HG02973 (cell line): ENCODE measurements around the gene DNAJB9.
A peak's percentile ranks its signal among the peaks of the same experiment; 100 is the strongest.
"Not testable (repeated sequence)": the region's sequence is repeated elsewhere in the genome, so short reads cannot be mapped to it uniquely, and the experiment has no call there.

Experiments used
- ATAC-seq: cut with Tn5 transposase; IDR thresholded peaks from one replicate; pipeline ENCODE4 v1.9.1; 2021; ENCODE audit warnings: moderate library complexity; ENCODE audit not compliant: unreplicated experiment

The DNAJB9 gene

DNA sequence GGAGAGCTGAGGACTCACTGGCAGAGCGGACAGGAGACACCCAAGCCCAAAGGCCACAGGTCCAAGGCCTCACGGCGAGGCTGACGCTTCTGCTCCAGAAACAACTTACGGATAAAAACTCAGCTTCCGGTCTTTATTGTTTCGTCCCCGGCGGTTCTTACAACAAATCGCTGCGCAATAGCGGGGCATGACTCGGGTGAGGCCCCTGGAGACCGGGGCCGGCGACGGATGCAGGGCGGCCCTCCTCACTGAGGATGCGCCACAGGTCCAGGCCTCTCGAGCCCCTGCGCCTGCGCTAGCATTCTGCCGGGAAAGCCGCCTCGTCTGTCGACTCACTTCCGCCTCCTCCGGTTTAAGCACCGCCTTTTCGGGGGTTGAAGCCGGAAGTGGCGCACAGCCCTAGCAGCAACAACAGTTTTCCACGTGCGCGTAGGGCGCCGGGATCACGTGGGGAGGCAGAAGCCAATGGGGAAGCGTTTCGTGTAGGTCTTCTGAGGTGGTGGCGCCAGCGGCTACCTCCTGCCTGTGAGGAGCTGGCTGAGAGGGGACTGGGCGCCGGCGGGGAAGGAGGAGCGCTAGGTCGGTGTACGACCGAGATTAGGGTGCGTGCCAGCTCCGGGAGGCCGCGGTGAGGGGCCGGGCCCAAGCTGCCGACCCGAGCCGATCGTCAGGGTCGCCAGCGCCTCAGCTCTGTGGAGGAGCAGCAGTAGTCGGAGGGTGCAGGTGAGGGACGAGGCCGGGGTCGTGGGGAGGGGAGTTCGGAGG, at the start of gene DNAJB9, which contains the start of gene THAP5:
TSS of gene DNAJB9 (plus strand) at position 494 of the 765 bp plus-strand sequence. CDS start 1,853 bp downstream, outside the sequence.
TSS of gene THAP5 (minus strand) at position 326 of the 765 bp plus-strand sequence. CDS start at position 189, 137 bp downstream.
- ATAC-seq = peak; percentile 95

GRCh38 chr7:108522780-108523179, 46.9 kb upstream of the DNAJB9 start:
- ATAC-seq = no peak

- ATAC-seq = peak; percentile 38
Measured at GRCh38 chr7:108525327-108525984, 44.2 kb upstream of the DNAJB9 start.

DNA sequence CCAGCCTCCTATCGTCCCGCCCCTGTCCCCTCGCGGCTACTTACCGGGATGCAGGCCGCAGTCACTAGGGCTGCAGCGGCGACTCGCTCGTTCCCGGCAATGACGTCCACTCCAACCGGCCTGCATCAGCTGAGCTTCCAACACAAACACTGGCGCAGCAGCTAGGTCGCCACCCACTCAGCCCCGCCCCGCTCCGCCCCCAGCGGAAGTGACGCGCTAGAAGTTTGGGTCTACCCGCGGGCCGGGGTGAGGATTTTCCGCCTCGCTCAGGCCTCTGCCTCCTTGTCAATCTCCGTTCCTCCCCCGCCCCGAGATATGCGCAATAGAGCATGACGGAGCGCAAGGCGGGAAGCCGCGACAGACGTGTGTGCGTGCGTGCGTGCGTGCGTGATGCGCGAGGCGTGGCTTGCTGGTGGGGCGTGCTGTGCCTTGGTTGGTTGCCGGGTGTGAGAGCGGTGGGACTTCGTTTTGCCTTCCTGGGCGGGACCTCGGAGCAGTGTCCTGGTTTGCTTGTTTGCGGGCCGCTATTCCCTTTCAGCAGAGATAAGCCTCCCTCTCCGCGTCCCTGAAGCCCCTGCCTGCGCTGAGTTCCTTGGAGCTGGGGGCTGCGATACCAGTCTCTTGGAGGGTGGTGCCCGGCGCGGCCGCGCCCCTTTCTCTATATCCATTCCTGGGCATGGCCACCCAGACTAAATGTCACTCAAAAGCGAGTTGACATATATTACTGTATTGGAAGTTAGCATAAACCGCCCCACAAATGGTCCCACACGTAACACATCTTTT, 43.5 kb upstream of the DNAJB9 start, which contains the start of gene PNPLA8:
TSS of gene PNPLA8 (minus strand) at position 151 of the 783 bp plus-strand sequence. CDS start 10,644 bp downstream, outside the sequence.
- peak; percentile 93 for ATAC-seq

DNA sequence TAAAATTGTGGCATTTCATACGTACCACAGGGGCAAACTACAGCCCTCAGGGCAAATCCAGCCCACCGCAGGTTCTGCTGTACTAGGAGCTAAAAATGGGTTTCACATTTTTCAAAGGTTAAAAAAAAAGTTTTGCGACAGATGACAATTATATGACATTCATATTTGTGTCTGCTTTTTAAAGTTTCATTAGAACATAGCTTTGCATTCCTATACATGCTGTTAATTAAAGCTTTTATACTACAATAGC, 43.0 kb upstream of the DNAJB9 start:
- ATAC-seq = no peak

- ATAC-seq = no peak
Measured at GRCh38 chr7:108528183-108528712, 41.4 kb upstream of the DNAJB9 start.

GRCh38 chr7:108529341-108529740, 40.3 kb upstream of the DNAJB9 start:
- no peak for ATAC-seq

- no peak for ATAC-seq
Measured at GRCh38 chr7:108533712-108534111, 36.0 kb upstream of the DNAJB9 start.

- ATAC-seq = no peak
Measured at GRCh38 chr7:108535257-108535656, 34.4 kb upstream of the DNAJB9 start.

GRCh38 chr7:108535744-108536143, 33.9 kb upstream of the DNAJB9 start:
- no peak for ATAC-seq

DNA sequence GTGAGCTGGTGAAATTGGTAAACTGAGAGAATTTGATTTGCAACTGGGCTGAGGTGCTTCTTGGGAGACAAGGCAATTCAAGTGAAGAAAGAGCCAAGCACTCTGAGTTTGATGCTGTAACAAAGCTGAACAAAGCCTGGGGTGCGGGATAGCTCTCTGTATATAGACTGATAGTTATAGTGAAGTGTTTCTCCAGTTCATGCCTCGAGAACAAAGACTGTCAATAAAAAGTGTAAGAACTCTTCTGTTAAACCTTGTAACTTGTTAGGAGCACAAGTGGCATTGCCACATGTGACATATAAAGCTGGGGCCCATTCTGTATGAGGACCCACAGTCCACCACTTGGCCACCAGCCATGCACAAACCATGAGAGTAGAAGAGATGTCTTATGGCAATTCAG, 32.4 kb upstream of the DNAJB9 start:
- ATAC-seq = no peak

DNA sequence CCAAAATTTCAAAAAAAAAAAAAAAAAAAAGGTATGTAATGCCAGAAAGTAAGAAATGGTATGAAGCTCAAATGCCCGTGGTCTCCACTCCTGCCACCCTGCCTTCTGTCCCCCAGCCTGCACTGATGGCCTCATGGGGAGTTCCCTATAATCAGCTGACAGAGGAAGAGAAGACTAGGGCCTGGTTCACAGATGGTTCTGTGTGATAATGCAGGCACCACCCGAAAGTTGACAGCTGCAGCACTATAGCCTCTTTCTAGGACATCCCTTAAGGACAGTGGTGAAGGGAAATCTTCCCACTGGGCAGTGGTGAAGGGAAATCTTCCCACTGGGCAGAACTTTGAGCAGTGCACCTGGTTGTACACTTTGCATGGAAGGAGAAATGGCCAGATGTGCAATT, 31.4 kb upstream of the DNAJB9 start:
- not testable (repeated sequence) for ATAC-seq

GRCh38 chr7:108538685-108539084, 31.0 kb upstream of the DNAJB9 start:
- not testable (repeated sequence) for ATAC-seq

DNA sequence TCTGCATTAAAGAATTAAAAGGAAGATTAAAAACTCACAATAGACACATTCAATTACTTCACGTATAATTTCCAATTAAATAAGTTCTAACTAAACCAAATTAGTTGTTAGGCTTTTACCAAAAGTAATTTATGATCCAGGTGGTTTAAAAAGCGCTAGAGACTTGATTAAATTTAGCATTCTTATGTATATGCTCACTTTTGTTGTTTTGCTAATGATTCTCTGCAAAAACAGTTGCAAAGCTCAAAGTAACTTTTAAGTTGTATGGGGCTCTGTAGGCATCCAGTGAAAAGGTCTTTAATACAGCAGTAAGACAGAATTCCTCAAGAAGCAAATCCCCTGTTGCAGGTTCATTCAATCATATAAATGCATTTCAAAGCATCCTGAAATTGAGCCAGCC, 28.2 kb upstream of the DNAJB9 start:
- no peak for ATAC-seq

DNA sequence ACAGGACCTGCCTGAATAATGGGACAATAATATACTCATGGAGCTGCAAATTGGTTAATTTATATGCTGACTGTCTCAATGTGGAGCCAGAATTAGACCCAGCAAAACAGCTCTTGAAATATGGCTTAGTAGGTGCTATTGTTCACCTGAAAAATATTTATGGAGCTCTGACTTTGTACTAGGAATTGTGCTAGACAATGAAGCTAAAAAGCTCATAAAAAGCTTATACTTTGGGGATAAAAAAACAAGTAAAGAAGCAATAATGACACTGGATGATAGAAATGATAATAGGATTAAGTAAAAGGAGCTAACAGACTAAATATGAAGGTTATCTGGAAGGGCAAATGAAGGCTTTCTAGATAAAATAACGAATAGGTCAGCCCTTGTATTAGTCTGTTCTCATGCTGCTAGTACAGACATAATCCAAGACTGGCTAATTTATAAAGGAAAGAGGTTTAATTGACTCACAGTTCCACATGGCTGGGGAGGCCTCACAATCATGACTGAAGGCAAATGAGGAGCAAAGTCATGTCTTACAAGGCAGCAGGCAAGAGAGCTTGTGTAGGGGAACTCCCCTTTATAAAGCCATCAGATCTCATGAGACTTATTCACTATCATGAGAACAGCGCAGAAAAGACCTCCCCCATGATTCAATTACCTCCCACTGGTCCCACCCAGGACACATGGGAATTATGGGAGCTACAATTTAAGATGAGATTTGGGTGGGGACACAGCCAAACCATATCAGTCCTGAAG, 21.4 kb upstream of the DNAJB9 start:
- not testable (repeated sequence) for ATAC-seq

DNA sequence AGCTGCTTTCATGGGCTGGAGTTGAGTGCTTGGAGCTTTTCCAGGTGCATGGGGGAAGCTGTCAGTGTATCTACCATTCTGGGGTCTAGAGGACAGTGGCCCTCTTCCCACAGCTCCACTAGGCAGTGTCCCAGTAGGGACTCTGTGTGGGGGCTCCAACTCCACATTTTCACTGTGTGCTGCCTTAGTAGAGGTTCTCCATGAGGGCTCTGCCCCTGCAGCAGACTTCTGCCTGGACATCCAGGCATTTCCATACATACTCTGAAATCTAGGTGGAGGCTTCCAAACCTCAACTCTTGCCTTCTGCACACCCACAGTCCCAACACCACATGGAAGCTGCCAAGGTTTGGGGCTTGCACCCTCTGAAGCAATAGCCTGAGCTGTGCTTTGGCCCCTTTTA, 13.0 kb upstream of the DNAJB9 start:
- ATAC-seq = not testable (repeated sequence)

- ATAC-seq = no peak
Measured at GRCh38 chr7:108557191-108557590, 12.5 kb upstream of the DNAJB9 start.

DNA sequence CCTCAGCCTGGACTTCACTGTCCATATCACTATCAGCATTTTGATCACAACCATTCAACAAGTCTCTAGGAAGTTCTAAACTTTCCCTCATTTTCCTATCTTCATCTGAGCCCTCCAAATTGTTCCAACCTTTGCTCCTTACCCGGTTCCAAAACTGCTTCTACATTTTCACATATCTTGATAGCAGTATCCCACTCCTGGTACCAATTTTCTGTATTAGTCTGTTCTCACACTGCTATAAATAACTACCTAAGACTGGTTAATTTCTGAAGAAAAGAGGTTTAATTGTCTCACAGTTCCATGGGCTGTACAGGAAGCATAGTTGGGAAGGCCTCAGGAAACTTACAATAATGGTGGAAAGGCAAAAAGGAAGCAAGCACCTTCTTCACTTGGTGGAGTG, 12.1 kb upstream of the DNAJB9 start:
- ATAC-seq = no peak

DNA sequence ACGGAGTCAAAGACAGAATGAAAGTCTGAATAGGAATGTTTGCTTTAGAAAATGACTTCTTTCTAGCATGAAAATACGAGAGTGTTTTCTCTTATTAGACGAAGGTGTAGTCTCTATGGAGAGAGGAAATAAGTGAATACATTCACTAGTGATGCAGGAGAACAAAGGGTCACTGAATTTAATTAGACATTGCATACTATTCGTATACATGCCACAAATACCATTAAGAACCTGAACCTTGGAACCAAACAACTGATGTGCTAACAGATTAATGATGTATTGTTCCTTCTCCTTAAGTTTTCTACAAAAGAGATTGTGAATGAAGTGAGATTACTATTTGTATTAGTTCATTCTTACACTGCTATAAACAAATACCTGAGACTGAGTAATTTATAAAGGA, 10.4 kb upstream of the DNAJB9 start:
- ATAC-seq = no peak

DNA sequence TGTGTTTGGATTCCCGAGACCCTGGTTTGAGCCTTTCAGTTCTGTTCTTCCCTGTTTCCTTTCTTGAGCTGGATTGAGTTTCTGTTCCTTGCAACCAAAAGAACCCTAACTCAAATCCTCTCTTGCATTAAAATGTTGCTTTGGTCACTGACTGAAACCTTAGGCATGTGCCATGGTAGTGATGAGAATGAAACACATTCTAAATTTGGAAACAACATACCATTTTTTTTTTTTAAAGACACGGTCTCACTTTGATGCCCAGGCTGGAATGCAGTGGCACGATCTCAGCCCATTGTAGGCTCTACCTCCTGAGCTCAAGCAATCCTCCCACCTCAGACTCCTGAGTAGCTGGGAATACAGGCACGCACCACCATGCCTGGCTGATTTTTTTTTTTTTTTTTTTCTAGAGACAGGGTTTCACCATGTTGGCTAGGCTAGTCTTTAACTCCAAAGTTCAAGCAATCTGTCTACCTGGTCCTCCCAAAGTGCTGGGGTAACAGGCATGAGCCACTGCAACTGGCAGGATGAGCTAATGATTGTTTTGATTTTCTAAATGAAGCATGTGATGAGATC, 8.5 kb upstream of the DNAJB9 start:
- ATAC-seq = no peak
